Measurements from ENCODE around the gene ARPC5L.

ARPC5L gene

GRCh38 chr9:124868511-124869465, 6.9 kb downstream of the ARPC5L start:
- peak; percentile 49 for DNase-seq

- no peak for DNase-seq
Observed at GRCh38 chr9:124869466-124869985, 7.6 kb downstream of the ARPC5L start.

- DNase-seq, result peak; percentile 37
Observed at GRCh38 chr9:124869986-124870560, 8.1 kb downstream of the ARPC5L start.

GRCh38 chr9:124870723-124871122, 8.8 kb downstream of the ARPC5L start:
- no peak for DNase-seq

- no peak for DNase-seq
Observed at GRCh38 chr9:124871156-124871561, 9.2 kb downstream of the ARPC5L start.

- no peak for DNase-seq
Observed at GRCh38 chr9:124873664-124874063, 11.7 kb downstream of the ARPC5L start.

GRCh38 chr9:124875501-124875900, 13.6 kb downstream of the ARPC5L start:
- no peak for DNase-seq

- DNase-seq, result no peak
Observed at GRCh38 chr9:124877021-124877782, 15.3 kb downstream of the ARPC5L start.

GRCh38 chr9:124878021-124878420, 16.1 kb downstream of the ARPC5L start:
- DNase-seq, result no peak

- DNase-seq, result no peak
Observed at GRCh38 chr9:124878518-124878917, 16.6 kb downstream of the ARPC5L start.

GRCh38 chr9:124879226-124879625, 17.3 kb downstream of the ARPC5L start:
- DNase-seq, result no peak

- DNase-seq, result no peak
Observed at GRCh38 chr9:124880501-124880900, 18.6 kb downstream of the ARPC5L start.

GRCh38 chr9:124881138-124881743, 19.3 kb downstream of the ARPC5L start:
- no peak for DNase-seq

GRCh38 chr9:124882231-124882630, 20.3 kb downstream of the ARPC5L start:
- no peak for DNase-seq

- no peak for DNase-seq
Observed at GRCh38 chr9:124884376-124884775, 22.4 kb downstream of the ARPC5L start.

- no peak for DNase-seq
Observed at GRCh38 chr9:124885551-124885950, 23.6 kb downstream of the ARPC5L start.

- DNase-seq, result no peak
Observed at GRCh38 chr9:124886461-124886860, 24.5 kb downstream of the ARPC5L start.

GRCh38 chr9:124886866-124887492, 25.0 kb downstream of the ARPC5L start:
- no peak for DNase-seq

GRCh38 chr9:124887832-124888231, 25.9 kb downstream of the ARPC5L start:
- no peak for DNase-seq

GRCh38 chr9:124889006-124889405, 27.1 kb downstream of the ARPC5L start:
- DNase-seq, result no peak

GRCh38 chr9:124890179-124890578, 28.2 kb downstream of the ARPC5L start:
- no peak for DNase-seq

- no peak for DNase-seq
Observed at GRCh38 chr9:124894035-124894740, 32.3 kb downstream of the ARPC5L start.
